ENCODE results near the gene DTX1. TPM values are rescaled to one million over a fixed set of nuclear protein-coding genes. Genes with fewer than 3 reads are reported as not detected.

The DTX1 gene
- total RNA-seq (47.0 and 47.8 TPM in 2 replicates), polyA plus RNA-seq (49.5 and 88.6 TPM in 2 replicates), polyA minus RNA-seq (39.9 and 87.3 TPM in 2 replicates)
- total RNA-seq (2013) = 34.0 TPM

DNA sequence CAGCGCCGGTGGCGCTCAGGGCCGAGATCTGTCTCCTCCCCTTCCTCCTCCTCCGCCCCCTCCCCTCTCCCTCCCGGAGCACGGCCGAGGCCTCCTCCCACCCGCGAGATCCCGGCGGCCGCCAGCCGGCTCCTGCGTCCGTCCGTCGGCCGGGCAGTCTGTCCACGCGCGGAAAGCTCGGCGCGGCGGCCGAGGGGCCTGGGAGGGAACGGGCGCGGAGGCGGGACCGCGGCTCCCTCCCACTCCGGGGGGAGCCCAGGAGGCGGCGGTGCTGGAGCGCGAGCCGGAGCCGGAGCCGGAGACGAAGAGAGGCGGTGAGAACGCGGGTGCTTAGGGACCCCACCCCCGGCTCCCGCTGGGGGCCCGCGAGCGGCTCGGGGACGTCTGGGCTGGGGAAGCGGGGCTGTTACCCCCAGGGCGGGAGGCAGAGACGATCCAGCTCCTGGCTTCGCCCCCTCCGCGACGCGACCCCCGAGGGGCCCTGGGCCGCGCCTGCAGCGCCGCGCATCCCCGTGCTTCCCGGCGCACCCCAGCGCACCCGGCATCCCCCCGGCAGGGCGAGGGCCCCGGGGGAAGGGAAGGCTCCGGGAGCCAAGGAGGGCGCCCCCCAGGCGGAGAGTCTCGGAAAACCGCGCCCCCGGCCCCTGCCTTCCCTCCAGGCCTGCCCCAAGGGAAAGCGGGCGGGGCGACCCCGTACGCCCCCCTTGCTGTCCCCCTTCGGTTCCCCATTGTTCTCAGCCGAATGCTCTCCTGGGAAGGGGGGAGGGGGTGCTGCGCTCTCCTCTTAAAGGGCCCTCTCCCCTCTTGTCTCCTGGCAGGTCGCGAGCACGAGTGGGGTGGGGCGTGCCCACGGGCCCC, at the start of gene DTX1:
DTX1 (plus strand) TSS at position 100 of the 858 bp plus-strand sequence. CDS start 1,463 bp downstream, outside the sequence.
- H3K27ac ChIP-seq (ENCODE audit: low read length in 2 of 2) = peak within 1 kb of the TSS; percentile 56 to 84
- peak within 1 kb of the TSS; percentile 90 for H3K4me2 ChIP-seq (replicated peaks; ENCODE audit: low read depth, low read length, poor library complexity, severe bottlenecking)
- H3K27me3 ChIP-seq (replicated peaks in 1 of 4; ENCODE audit: control extremely low read depth in 1 of 4, control insufficient read depth in 3 of 4, insufficient read depth in 4 of 4, low read length in 3 of 4) = no peaks in the 10 kb centered on the region
- WGBS (ENCODE audit: insufficient coverage) = under 1% methylated on average over 81 of the region's 94 CpGs
- H3K79me2 ChIP-seq (ENCODE audit: control insufficient read depth, insufficient read depth, low read length) = peaks cover 89% of the 10 kb centered on the region
- peak within 1 kb of the TSS; percentile 72 for H2AFZ ChIP-seq (ENCODE audit: insufficient read depth, low read depth, low read length, poor library complexity, severe bottlenecking)
- POLR2A ChIA-PET = interaction anchor here (0.7 kb wide), 1 partner anchor 8 kb away, joined by 3 read pairs; no protein-coding TSS in a partner anchor
- H3K9ac ChIP-seq (ENCODE audit: low read length) = peak within 1 kb of the TSS; percentile 71
- intact Hi-C loops (cut with micrococcal nuclease) = no loop called here
- ATAC-seq (ENCODE audit: low read depth) = peak; percentile 45
- Mint-ChIP-seq H3K27ac (peak within 1 kb of the TSS; percentile 84), H3K27me3 (no peaks in the 10 kb centered on the region), H3K9me3 (ENCODE audit: insufficient read depth) (no peaks in the 10 kb centered on the region), H3K4me1 (peaks cover 45% of the 10 kb centered on the region), H3K4me3 (peak within 1 kb of the TSS; percentile 82)
- H4K20me1 ChIP-seq (ENCODE audit: control insufficient read depth, insufficient read depth, low read length, poor library complexity, severe bottlenecking) = peaks cover 13% of the 10 kb centered on the region
- H3K9me3 ChIP-seq (ENCODE audit: control extremely low read depth in 1 of 3, control insufficient read depth in 2 of 3, insufficient read depth in 1 of 3, low read length in 2 of 3) = no peaks in the 10 kb centered on the region
- CTCF ChIA-PET = interaction anchor here (1.1 to 15.1 kb wide), 5 partner anchors 13 to 96 kb away, joined by 3 to 359 read pairs (median 4); no protein-coding TSS in a partner anchor
- TF ChIP-seq EZH2 (IDR thresholded peaks at IDR 0.05; ENCODE audit: borderline replicate concordance, insufficient read depth, low read depth, low read length, poor library complexity, severe bottlenecking) = no peak
- TF ChIP-seq, protein P1, sequence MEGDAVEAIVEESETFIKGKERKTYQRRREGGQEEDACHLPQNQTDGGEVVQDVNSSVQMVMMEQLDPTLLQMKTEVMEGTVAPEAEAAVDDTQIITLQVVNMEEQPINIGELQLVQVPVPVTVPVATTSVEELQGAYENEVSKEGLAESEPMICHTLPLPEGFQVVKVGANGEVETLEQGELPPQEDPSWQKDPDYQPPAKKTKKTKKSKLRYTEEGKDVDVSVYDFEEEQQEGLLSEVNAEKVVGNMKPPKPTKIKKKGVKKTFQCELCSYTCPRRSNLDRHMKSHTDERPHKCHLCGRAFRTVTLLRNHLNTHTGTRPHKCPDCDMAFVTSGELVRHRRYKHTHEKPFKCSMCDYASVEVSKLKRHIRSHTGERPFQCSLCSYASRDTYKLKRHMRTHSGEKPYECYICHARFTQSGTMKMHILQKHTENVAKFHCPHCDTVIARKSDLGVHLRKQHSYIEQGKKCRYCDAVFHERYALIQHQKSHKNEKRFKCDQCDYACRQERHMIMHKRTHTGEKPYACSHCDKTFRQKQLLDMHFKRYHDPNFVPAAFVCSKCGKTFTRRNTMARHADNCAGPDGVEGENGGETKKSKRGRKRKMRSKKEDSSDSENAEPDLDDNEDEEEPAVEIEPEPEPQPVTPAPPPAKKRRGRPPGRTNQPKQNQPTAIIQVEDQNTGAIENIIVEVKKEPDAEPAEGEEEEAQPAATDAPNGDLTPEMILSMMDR (IDR thresholded peaks at IDR 0.05) = no peak
- peak; percentile 62 for DNase-seq
- H3K4me1 ChIP-seq (ENCODE audit: control insufficient read depth in 2 of 2, insufficient read depth in 2 of 2, low read length in 2 of 2) = peaks cover 86 to 93% of the 10 kb centered on the region in 2 donors
- peak within 1 kb of the TSS; percentile 44 to 73 (median 69) for H3K4me3 ChIP-seq (ENCODE audit: control extremely low read depth in 1 of 5, extremely low read depth in 1 of 5, insufficient read depth in 1 of 5, low read depth in 2 of 5, low read length in 4 of 5)
- H3K36me3 ChIP-seq (replicated peaks in 1 of 2; ENCODE audit: control extremely low read depth in 1 of 2, control insufficient read depth in 1 of 2, extremely low read depth in 1 of 2, insufficient read depth in 2 of 2, low read length in 1 of 2) = peaks cover 1 to 4% of the 10 kb centered on the region in 2 experiments
